SK-N-SH (cell line): Measurements from ENCODE around the gene USP8. TPM values are rescaled to one million over a fixed set of nuclear protein-coding genes. Genes with fewer than 3 reads are reported as not detected.

Experiments used
- CTCF ChIA-PET: fragments of 300-600, 350-600 bp; formaldehyde crosslinking; extraction: SDS; loops from one replicate; lab custom pipeline; 2021; lab: Yijun Ruan, JAX
- POLR2A ChIA-PET: fragments of 350-600 bp; sonication (Branson Sonifier 250); formaldehyde crosslinking; extraction: SDS; loops from one replicate; lab custom pipeline; 2020; ENCODE audit warnings: antibody characterized with exemption, inconsistent platforms; lab: Yijun Ruan, JAX
- DNase-seq: peaks from one replicate; pipeline ENCODE4 v3.0.0; 2012
- H2AFZ ChIP-seq: fragments of 200-600 bp; sonication (generic); 2 replicates; pipeline ENCODE4 v1.8.1; 2016; ENCODE audit warnings: antibody characterized with exemption, mild to moderate bottlenecking, low read depth
- H3F3A ChIP-seq: fragments of 200-600 bp; sonication (generic); replicated peaks from 2 replicates; pipeline ENCODE3; 2016; ENCODE audit warnings: antibody characterized with exemption, mild to moderate bottlenecking; ENCODE audit not compliant: insufficient read depth
- H3K27ac ChIP-seq, 2 experiments: fragments of 200-500 bp in 1 of 2; fragments of 200-600 bp in 1 of 2; sonication (Bioruptor generic) in 1 of 2; sonication (generic), shearing (Covaris generic) in 1 of 2; 2 replicates each; pipeline versions ENCODE4 v1.5.1 to v1.6.1; 2014 to 2016; ENCODE audit warnings: low read depth in 2 of 2, inconsistent platforms in 1 of 2, low read length in 1 of 2, mild to moderate bottlenecking in 1 of 2, mixed read lengths in 1 of 2
- H3K27me3 ChIP-seq: fragments of 200-600 bp; sonication (generic), shearing (Covaris generic); 2 replicates; pipeline ENCODE4 v1.6.1; 2016; ENCODE audit warnings: mixed run types; ENCODE audit not compliant: insufficient read depth
- H3K36me3 ChIP-seq, 2 experiments: fragments of 200-500 bp in 1 of 2; fragments of 200-600 bp in 1 of 2; sonication (Bioruptor generic) in 1 of 2; sonication (generic) in 1 of 2; replicated peaks in 1 of 2; 2 replicates each; pipeline versions ENCODE3 to v1.5.1; 2014 to 2016; ENCODE audit warnings: low read length in 1 of 2, mild to moderate bottlenecking in 1 of 2; ENCODE audit not compliant: insufficient read depth in 2 of 2, control insufficient read depth in 1 of 2
- H3K4me1 ChIP-seq, 2 experiments: fragments of 200-500 bp in 1 of 2; fragments of 200-600 bp in 1 of 2; sonication (Bioruptor generic) in 1 of 2; sonication (generic), shearing (Covaris generic) in 1 of 2; 2 replicates each; pipeline versions ENCODE4 v1.5.1 to v1.6.1; 2014 to 2016; ENCODE audit warnings: low read depth in 1 of 2, low read length in 1 of 2, mixed run types in 1 of 2; ENCODE audit not compliant: insufficient read depth in 2 of 2, control insufficient read depth in 1 of 2
- H3K4me2 ChIP-seq: fragments of 200-600 bp; sonication (generic), shearing (Covaris generic); 2 replicates; pipeline ENCODE4 v1.6.1; 2017; ENCODE audit warnings: mixed run types
- H3K4me3 ChIP-seq, 2 experiments: fragments of 200-500 bp in 1 of 2; fragments of 200-600 bp in 1 of 2; sonication (Bioruptor generic) in 1 of 2; sonication (generic), shearing (Covaris generic) in 1 of 2; 2 replicates each; pipeline versions ENCODE4 v1.5.1 to v1.8.1; 2014 to 2016; ENCODE audit warnings: low read depth in 2 of 2, inconsistent platforms in 1 of 2, low read length in 1 of 2, mild to moderate bottlenecking in 1 of 2, mixed read lengths in 1 of 2, moderate library complexity in 1 of 2
- H3K79me2 ChIP-seq: fragments of 200-600 bp; sonication (generic); 2 replicates; pipeline ENCODE4 v1.8.1; 2017; ENCODE audit warnings: mild to moderate bottlenecking; ENCODE audit not compliant: insufficient read depth
- H3K9ac ChIP-seq: fragments of 200-600 bp; sonication (generic); 2 replicates; pipeline ENCODE4 v1.6.1; 2017; ENCODE audit warnings: mixed run types
- H3K9me2 ChIP-seq: fragments of 200-600 bp; sonication (generic); 2 replicates; pipeline ENCODE4 v1.6.1; 2017; ENCODE audit warnings: mixed run types
- H3K9me3 ChIP-seq: fragments of 200-600 bp; sonication (generic); 2 replicates; pipeline ENCODE4 v1.6.1; 2017; ENCODE audit warnings: mixed run types, mild to moderate bottlenecking, moderate library complexity
- H4K20me1 ChIP-seq: fragments of 200-600 bp; sonication (generic); 2 replicates; pipeline ENCODE4 v1.6.1; 2017; ENCODE audit warnings: mild to moderate bottlenecking, mixed run types; ENCODE audit not compliant: insufficient read depth
- GATA2 ChIP-seq: sonication (generic); formaldehyde crosslinking; IDR thresholded peaks from 2 replicates; pipeline ENCODE4 v1.5.0; 2020; ENCODE audit warnings: mild to moderate bottlenecking, missing genetic modification reagents
- TAF1 ChIP-seq: IDR thresholded peaks from 2 replicates; pipeline ENCODE4 v1.6.1; 2012; ENCODE audit warnings: low read depth, mild to moderate bottlenecking, low read length, moderate library complexity, borderline replicate concordance
- TEAD4 ChIP-seq: IDR thresholded peaks from 2 replicates; pipeline ENCODE4 v1.4.0; 2012; ENCODE audit warnings: mild to moderate bottlenecking, borderline replicate concordance; ENCODE audit not compliant: insufficient read depth
- WGBS: methylation state at CpG from one replicate; pipeline ENCODE4 v1.1.6; 2017; ENCODE audit warnings: low lambda C conversion rate; 5-methylcytosine and 5-hydroxymethylcytosine counted together
- polyA plus RNA-seq, 3 experiments: library from polyadenylated mRNA; depleted of rRNA; stranded (reverse); fragments of >200 nt; gene quantifications; 2 replicates each; pipeline ENCODE4 v1.2.3, GENCODE V29; 2012
- TF ChIP-seq, protein P1 (sequence below): IDR thresholded peaks from 2 replicates; pipeline ENCODE4 v1.4.0; 2012; ENCODE audit warnings: low read depth, borderline replicate concordance
- TF ChIP-seq, protein P2 (sequence below): fragments of 150-350 bp; IDR thresholded peaks from 2 replicates; pipeline ENCODE4 v1.6.1; 2017; ENCODE audit warnings: antibody characterized with exemption, low read length, low read depth, borderline replicate concordance
- TF ChIP-seq, protein P3 (sequence below): fragments of 200-600 bp; sonication (generic); IDR thresholded peaks from 2 replicates; pipeline ENCODE4 v1.6.1; 2017; ENCODE audit warnings: antibody characterized with exemption, mild to moderate bottlenecking, moderate library complexity
- TF ChIP-seq, protein P4 (sequence below): IDR thresholded peaks from 2 replicates; pipeline ENCODE4 v1.4.0; 2012; ENCODE audit warnings: low read depth
- TF ChIP-seq, protein P5 (sequence below): IDR thresholded peaks from 2 replicates; pipeline ENCODE4 v1.4.0; 2012; ENCODE audit warnings: low read depth, borderline replicate concordance
- TF ChIP-seq, protein P6 (sequence below): fragments of 150-350 bp; IDR thresholded peaks from 2 replicates; pipeline ENCODE4 v1.6.1; 2016; ENCODE audit warnings: mild to moderate bottlenecking, low read depth, low read length

The USP8 gene
- polyA plus RNA-seq, 1 of the 3 experiments (the other 2 are of a cell fraction): 23.4 TPM

DNA sequence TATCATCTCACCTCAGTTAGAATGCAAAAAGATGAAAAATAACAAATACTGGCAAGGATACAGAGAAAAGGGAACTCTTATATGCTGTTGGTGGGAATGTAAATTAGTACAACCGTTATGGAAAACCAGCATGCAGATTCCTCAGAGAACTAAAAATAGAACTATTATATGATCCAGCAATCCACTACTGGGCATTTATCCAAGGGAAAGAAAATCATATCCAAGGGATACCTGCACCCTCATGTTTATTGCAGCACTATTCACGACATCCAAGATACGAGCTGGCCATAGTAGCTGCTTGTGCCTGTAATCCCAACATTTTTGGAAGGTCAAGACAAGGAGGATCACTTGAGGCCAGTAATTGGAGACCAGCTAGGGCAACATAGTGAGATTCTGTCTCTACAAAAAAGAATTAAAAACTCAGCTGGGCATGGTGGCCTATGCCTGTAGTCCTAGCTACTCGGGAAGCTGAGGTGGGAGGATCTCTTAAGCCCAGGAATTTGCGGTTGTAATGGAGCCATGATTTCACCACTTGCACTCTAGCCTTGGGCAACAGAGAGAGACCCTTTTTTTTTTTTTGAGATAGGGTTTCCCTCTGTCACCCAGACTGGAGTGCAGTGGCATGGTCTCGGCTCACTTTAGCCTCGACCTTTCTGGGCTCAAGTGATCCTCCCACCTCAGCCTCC is 95.7 kb downstream of the USP8 start:
- no peaks in the 10 kb centered on the region for H3K9me3 ChIP-seq
- no peak overlapping the region for H3K9ac ChIP-seq
- TF ChIP-seq, protein P1, sequence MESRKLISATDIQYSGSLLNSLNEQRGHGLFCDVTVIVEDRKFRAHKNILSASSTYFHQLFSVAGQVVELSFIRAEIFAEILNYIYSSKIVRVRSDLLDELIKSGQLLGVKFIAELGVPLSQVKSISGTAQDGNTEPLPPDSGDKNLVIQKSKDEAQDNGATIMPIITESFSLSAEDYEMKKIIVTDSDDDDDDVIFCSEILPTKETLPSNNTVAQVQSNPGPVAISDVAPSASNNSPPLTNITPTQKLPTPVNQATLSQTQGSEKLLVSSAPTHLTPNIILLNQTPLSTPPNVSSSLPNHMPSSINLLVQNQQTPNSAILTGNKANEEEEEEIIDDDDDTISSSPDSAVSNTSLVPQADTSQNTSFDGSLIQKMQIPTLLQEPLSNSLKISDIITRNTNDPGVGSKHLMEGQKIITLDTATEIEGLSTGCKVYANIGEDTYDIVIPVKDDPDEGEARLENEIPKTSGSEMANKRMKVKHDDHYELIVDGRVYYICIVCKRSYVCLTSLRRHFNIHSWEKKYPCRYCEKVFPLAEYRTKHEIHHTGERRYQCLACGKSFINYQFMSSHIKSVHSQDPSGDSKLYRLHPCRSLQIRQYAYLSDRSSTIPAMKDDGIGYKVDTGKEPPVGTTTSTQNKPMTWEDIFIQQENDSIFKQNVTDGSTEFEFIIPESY: no peak
- TF ChIP-seq, protein P2, sequence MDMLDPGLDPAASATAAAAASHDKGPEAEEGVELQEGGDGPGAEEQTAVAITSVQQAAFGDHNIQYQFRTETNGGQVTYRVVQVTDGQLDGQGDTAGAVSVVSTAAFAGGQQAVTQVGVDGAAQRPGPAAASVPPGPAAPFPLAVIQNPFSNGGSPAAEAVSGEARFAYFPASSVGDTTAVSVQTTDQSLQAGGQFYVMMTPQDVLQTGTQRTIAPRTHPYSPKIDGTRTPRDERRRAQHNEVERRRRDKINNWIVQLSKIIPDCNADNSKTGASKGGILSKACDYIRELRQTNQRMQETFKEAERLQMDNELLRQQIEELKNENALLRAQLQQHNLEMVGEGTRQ: no peak
- TF ChIP-seq, protein P3, sequence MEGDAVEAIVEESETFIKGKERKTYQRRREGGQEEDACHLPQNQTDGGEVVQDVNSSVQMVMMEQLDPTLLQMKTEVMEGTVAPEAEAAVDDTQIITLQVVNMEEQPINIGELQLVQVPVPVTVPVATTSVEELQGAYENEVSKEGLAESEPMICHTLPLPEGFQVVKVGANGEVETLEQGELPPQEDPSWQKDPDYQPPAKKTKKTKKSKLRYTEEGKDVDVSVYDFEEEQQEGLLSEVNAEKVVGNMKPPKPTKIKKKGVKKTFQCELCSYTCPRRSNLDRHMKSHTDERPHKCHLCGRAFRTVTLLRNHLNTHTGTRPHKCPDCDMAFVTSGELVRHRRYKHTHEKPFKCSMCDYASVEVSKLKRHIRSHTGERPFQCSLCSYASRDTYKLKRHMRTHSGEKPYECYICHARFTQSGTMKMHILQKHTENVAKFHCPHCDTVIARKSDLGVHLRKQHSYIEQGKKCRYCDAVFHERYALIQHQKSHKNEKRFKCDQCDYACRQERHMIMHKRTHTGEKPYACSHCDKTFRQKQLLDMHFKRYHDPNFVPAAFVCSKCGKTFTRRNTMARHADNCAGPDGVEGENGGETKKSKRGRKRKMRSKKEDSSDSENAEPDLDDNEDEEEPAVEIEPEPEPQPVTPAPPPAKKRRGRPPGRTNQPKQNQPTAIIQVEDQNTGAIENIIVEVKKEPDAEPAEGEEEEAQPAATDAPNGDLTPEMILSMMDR: no peak
- TF ChIP-seq GATA2 (CRISPR knock-in tag): no peak
- no peak for TF ChIP-seq TEAD4
- TF ChIP-seq, protein P4, sequence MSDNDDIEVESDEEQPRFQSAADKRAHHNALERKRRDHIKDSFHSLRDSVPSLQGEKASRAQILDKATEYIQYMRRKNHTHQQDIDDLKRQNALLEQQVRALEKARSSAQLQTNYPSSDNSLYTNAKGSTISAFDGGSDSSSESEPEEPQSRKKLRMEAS: no peak
- no peak for TF ChIP-seq TAF1
- TF ChIP-seq, protein P5, sequence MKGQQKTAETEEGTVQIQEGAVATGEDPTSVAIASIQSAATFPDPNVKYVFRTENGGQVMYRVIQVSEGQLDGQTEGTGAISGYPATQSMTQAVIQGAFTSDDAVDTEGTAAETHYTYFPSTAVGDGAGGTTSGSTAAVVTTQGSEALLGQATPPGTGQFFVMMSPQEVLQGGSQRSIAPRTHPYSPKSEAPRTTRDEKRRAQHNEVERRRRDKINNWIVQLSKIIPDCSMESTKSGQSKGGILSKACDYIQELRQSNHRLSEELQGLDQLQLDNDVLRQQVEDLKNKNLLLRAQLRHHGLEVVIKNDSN: no peak
- TF ChIP-seq, protein P6, sequence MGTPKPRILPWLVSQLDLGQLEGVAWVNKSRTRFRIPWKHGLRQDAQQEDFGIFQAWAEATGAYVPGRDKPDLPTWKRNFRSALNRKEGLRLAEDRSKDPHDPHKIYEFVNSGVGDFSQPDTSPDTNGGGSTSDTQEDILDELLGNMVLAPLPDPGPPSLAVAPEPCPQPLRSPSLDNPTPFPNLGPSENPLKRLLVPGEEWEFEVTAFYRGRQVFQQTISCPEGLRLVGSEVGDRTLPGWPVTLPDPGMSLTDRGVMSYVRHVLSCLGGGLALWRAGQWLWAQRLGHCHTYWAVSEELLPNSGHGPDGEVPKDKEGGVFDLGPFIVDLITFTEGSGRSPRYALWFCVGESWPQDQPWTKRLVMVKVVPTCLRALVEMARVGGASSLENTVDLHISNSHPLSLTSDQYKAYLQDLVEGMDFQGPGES: no peak
- no peak overlapping the region for H3K4me2 ChIP-seq
- H3K27ac ChIP-seq: no peak overlapping the region
- H3K4me1 ChIP-seq: no peaks in the 10 kb centered on the region
- WGBS: 65% methylated on average over 7 of the region's 7 CpGs
- H4K20me1 ChIP-seq: no peaks in the 10 kb centered on the region
- no peak overlapping the region for H2AFZ ChIP-seq
- CTCF ChIA-PET: no interaction called here
- H3K9me2 ChIP-seq: no peaks in the 10 kb centered on the region
- POLR2A ChIA-PET: no interaction called here
- no peaks in the 10 kb centered on the region for H3F3A ChIP-seq
- H3K27me3 ChIP-seq: no peaks in the 10 kb centered on the region
- no peak overlapping the region for H3K4me3 ChIP-seq
- H3K79me2 ChIP-seq: no peaks in the 10 kb centered on the region
- DNase-seq: no peak
- no peaks in the 10 kb centered on the region for H3K36me3 ChIP-seq
